ENCODE measurements around the gene KCNIP1.

The KCNIP1 gene

GRCh38 chr5:170623576-170624181 is 119.9 kb downstream of the KCNIP1 start:
- Histone ChIP-seq H2BK120ac (ENCODE audit: low read depth, low read length) (no peak overlapping the region), H2AFZ (ENCODE audit: low read depth, low read length) (no peak overlapping the region), H3K4me1 (ENCODE audit: control insufficient read depth, insufficient read depth, low read depth, low read length) (no peaks in the 10 kb centered on the region), H2BK15ac (ENCODE audit: low read depth, poor library complexity, severe bottlenecking) (no peak overlapping the region), H3K14ac (ENCODE audit: low read length in 2 of 2) (no peak overlapping the region), H2AK5ac (ENCODE audit: low read length, severe bottlenecking) (no peak overlapping the region), H4K8ac (ENCODE audit: low read length) (no peak overlapping the region), H3K79me1 (replicated peaks; ENCODE audit: low read length, poor library complexity, severe bottlenecking) (peaks cover 6% of the 10 kb centered on the region), H3K18ac (ENCODE audit: low read depth in 1 of 2, low read length in 2 of 2) (no peak overlapping the region), H3K4ac (ENCODE audit: low read depth in 1 of 2, low read length in 2 of 2) (no peak overlapping the region), H3K27me3 (ENCODE audit: control insufficient read depth in 1 of 2, insufficient read depth in 1 of 2, low read length in 2 of 2) (peaks cover 0 to 64% of the 10 kb centered on the region in 2 experiments), H3K4me3 (ENCODE audit: insufficient read depth in 1 of 2, low read depth in 1 of 2, low read length in 2 of 2) (no peak overlapping the region), H4K91ac (ENCODE audit: low read length) (no peak overlapping the region), H3K9me3 (ENCODE audit: control insufficient read depth, low read length) (no peaks in the 10 kb centered on the region), H3K9ac (ENCODE audit: low read length) (no peak overlapping the region), H3K27ac (ENCODE audit: low read length, poor library complexity, severe bottlenecking) (no peak overlapping the region), H2BK12ac (ENCODE audit: low read length in 2 of 2) (no peak overlapping the region), H3K36me3 (ENCODE audit: control insufficient read depth in 1 of 2, insufficient read depth in 2 of 2, low read depth in 1 of 2, low read length in 2 of 2) (peaks cover 0 to 34% of the 10 kb centered on the region in 2 experiments), H2BK5ac (ENCODE audit: low read depth, low read length, poor library complexity, severe bottlenecking) (no peak overlapping the region), H3K23ac (ENCODE audit: low read length in 2 of 2) (no peak overlapping the region), H3K4me2 (ENCODE audit: low read length, poor library complexity, severe bottlenecking) (no peak overlapping the region)
- 44% methylated on average over 16 of the region's 16 CpGs for WGBS
- peak; percentile 61 for DNase-seq

- H2AK5ac ChIP-seq (ENCODE audit: low read length, severe bottlenecking), result no peak overlapping the region
- peaks cover 8% of the 10 kb centered on the region for H3K79me1 ChIP-seq (replicated peaks; ENCODE audit: low read length, poor library complexity, severe bottlenecking)
- H3K4me1 ChIP-seq (ENCODE audit: control insufficient read depth, insufficient read depth, low read depth, low read length), result no peaks in the 10 kb centered on the region
- H2BK120ac ChIP-seq (ENCODE audit: low read depth, low read length), result no peak overlapping the region
- H2AFZ ChIP-seq (ENCODE audit: low read depth, low read length), result no peak overlapping the region
- H2BK15ac ChIP-seq (ENCODE audit: low read depth, poor library complexity, severe bottlenecking), result no peak overlapping the region
- H3K4me2 ChIP-seq (ENCODE audit: low read length, poor library complexity, severe bottlenecking), result no peak overlapping the region
- H3K9ac ChIP-seq (ENCODE audit: low read length), result no peak overlapping the region
- no peak overlapping the region for H3K4ac ChIP-seq (ENCODE audit: low read depth in 1 of 2, low read length in 2 of 2)
- 80% methylated on average over 18 of the region's 18 CpGs for WGBS
- H3K9me3 ChIP-seq (ENCODE audit: control insufficient read depth, low read length), result no peaks in the 10 kb centered on the region
- H3K4me3 ChIP-seq (ENCODE audit: insufficient read depth in 1 of 2, low read depth in 1 of 2, low read length in 2 of 2), result no peak overlapping the region
- no peak for DNase-seq
- no peak overlapping the region for H4K8ac ChIP-seq (ENCODE audit: low read length)
- no peak overlapping the region for H2BK12ac ChIP-seq (ENCODE audit: low read length in 2 of 2)
- H3K27ac ChIP-seq (ENCODE audit: low read length, poor library complexity, severe bottlenecking), result no peak overlapping the region
- peaks cover 0 to 62% of the 10 kb centered on the region in 2 experiments for H3K27me3 ChIP-seq (ENCODE audit: control insufficient read depth in 1 of 2, insufficient read depth in 1 of 2, low read length in 2 of 2)
- H4K91ac ChIP-seq (ENCODE audit: low read length), result no peak overlapping the region
- no peak overlapping the region for H3K18ac ChIP-seq (ENCODE audit: low read depth in 1 of 2, low read length in 2 of 2)
- no peak overlapping the region for H3K14ac ChIP-seq (ENCODE audit: low read length in 2 of 2)
- no peak overlapping the region for H2BK5ac ChIP-seq (ENCODE audit: low read depth, low read length, poor library complexity, severe bottlenecking)
- H3K23ac ChIP-seq (ENCODE audit: low read length in 2 of 2), result no peak overlapping the region
- peaks cover 0 to 37% of the 10 kb centered on the region in 2 experiments for H3K36me3 ChIP-seq (ENCODE audit: control insufficient read depth in 1 of 2, insufficient read depth in 2 of 2, low read depth in 1 of 2, low read length in 2 of 2)
Observed at GRCh38 chr5:170625221-170626165, 121.7 kb downstream of the KCNIP1 start.

GRCh38 chr5:170626507-170627150 is 122.8 kb downstream of the KCNIP1 start:
- Histone ChIP-seq H4K91ac (ENCODE audit: low read length) (no peak overlapping the region), H2AFZ (ENCODE audit: low read depth, low read length) (no peak overlapping the region), H2BK5ac (ENCODE audit: low read depth, low read length, poor library complexity, severe bottlenecking) (no peak overlapping the region), H3K18ac (ENCODE audit: low read depth in 1 of 2, low read length in 2 of 2) (no peak overlapping the region), H2BK12ac (ENCODE audit: low read length in 2 of 2) (no peak overlapping the region), H2AK5ac (ENCODE audit: low read length, severe bottlenecking) (no peak overlapping the region), H3K79me1 (replicated peaks; ENCODE audit: low read length, poor library complexity, severe bottlenecking) (peaks cover 8% of the 10 kb centered on the region), H3K4me1 (ENCODE audit: control insufficient read depth, insufficient read depth, low read depth, low read length) (peaks cover 4% of the 10 kb centered on the region), H3K27ac (ENCODE audit: low read length, poor library complexity, severe bottlenecking) (no peak overlapping the region), H2BK15ac (ENCODE audit: low read depth, poor library complexity, severe bottlenecking) (no peak overlapping the region), H3K27me3 (ENCODE audit: control insufficient read depth in 1 of 2, insufficient read depth in 1 of 2, low read length in 2 of 2) (peaks cover 0 to 67% of the 10 kb centered on the region in 2 experiments), H2BK120ac (ENCODE audit: low read depth, low read length) (no peak overlapping the region), H3K36me3 (ENCODE audit: control insufficient read depth in 1 of 2, insufficient read depth in 2 of 2, low read depth in 1 of 2, low read length in 2 of 2) (peaks cover 0 to 37% of the 10 kb centered on the region in 2 experiments), H3K14ac (ENCODE audit: low read length in 2 of 2) (no peak overlapping the region), H3K9ac (ENCODE audit: low read length) (no peak overlapping the region), H3K4me3 (ENCODE audit: insufficient read depth in 1 of 2, low read depth in 1 of 2, low read length in 2 of 2) (no peak overlapping the region), H3K9me3 (ENCODE audit: control insufficient read depth, low read length) (no peaks in the 10 kb centered on the region), H4K8ac (ENCODE audit: low read length) (no peak overlapping the region), H3K4ac (ENCODE audit: low read depth in 1 of 2, low read length in 2 of 2) (no peak overlapping the region), H3K23ac (ENCODE audit: low read length in 2 of 2) (no peak overlapping the region), H3K4me2 (ENCODE audit: low read length, poor library complexity, severe bottlenecking) (no peak overlapping the region)
- no peak for DNase-seq
- WGBS, result 72% methylated on average over 9 of the region's 13 CpGs

GRCh38 chr5:170627271-170627670 is 123.5 kb downstream of the KCNIP1 start:
- H4K91ac ChIP-seq (ENCODE audit: low read length), result no peak overlapping the region
- peaks cover 8% of the 10 kb centered on the region for H3K79me1 ChIP-seq (replicated peaks; ENCODE audit: low read length, poor library complexity, severe bottlenecking)
- H3K23ac ChIP-seq (ENCODE audit: low read length in 2 of 2), result no peak overlapping the region
- H4K8ac ChIP-seq (ENCODE audit: low read length), result no peak overlapping the region
- H2BK120ac ChIP-seq (ENCODE audit: low read depth, low read length), result no peak overlapping the region
- H2BK5ac ChIP-seq (ENCODE audit: low read depth, low read length, poor library complexity, severe bottlenecking), result no peak overlapping the region
- no peak overlapping the region for H2BK15ac ChIP-seq (ENCODE audit: low read depth, poor library complexity, severe bottlenecking)
- peaks cover 0 to 67% of the 10 kb centered on the region in 2 experiments for H3K27me3 ChIP-seq (ENCODE audit: control insufficient read depth in 1 of 2, insufficient read depth in 1 of 2, low read length in 2 of 2)
- peaks cover 10% of the 10 kb centered on the region for H3K4me1 ChIP-seq (ENCODE audit: control insufficient read depth, insufficient read depth, low read depth, low read length)
- no peaks in the 10 kb centered on the region for H3K9me3 ChIP-seq (ENCODE audit: control insufficient read depth, low read length)
- no peak overlapping the region for H3K9ac ChIP-seq (ENCODE audit: low read length)
- no peak for DNase-seq
- no peak overlapping the region for H2BK12ac ChIP-seq (ENCODE audit: low read length in 2 of 2)
- no peak overlapping the region for H3K4ac ChIP-seq (ENCODE audit: low read depth in 1 of 2, low read length in 2 of 2)
- no peak overlapping the region for H2AK5ac ChIP-seq (ENCODE audit: low read length, severe bottlenecking)
- H3K18ac ChIP-seq (ENCODE audit: low read depth in 1 of 2, low read length in 2 of 2), result no peak overlapping the region
- 92% methylated on average over 3 of the region's 3 CpGs for WGBS
- no peak overlapping the region for H3K4me2 ChIP-seq (ENCODE audit: low read length, poor library complexity, severe bottlenecking)
- no peak overlapping the region for H3K27ac ChIP-seq (ENCODE audit: low read length, poor library complexity, severe bottlenecking)
- H3K14ac ChIP-seq (ENCODE audit: low read length in 2 of 2), result no peak overlapping the region
- H3K4me3 ChIP-seq (ENCODE audit: insufficient read depth in 1 of 2, low read depth in 1 of 2, low read length in 2 of 2), result no peak overlapping the region
- H2AFZ ChIP-seq (ENCODE audit: low read depth, low read length), result no peak overlapping the region
- H3K36me3 ChIP-seq (ENCODE audit: control insufficient read depth in 1 of 2, insufficient read depth in 2 of 2, low read depth in 1 of 2, low read length in 2 of 2), result peaks cover 0 to 37% of the 10 kb centered on the region in 2 experiments
